GM13977 (cell line): ENCODE results near the gene ANKLE2.
A peak's percentile ranks its signal among the peaks of the same experiment; 100 is the strongest.

Experiments
- DNase-seq: peaks from one replicate; pipeline ENCODE4 v3.0.0; 2012; ENCODE audit warnings: low spot score
- in situ Hi-C: fragments of 300-500 bp; cut with MboI; formaldehyde crosslinking; loops from one replicate; pipeline ENCODE4 v1.12.0; 2022; ENCODE audit warnings: low sequenced_read_pairs, low pct_unique_long_range_greater_than_20kb, mixed read lengths, inconsistent platforms; ENCODE audit not compliant: unreplicated experiment
- TF ChIP-seq, protein P1 (sequence below): IDR thresholded peaks from 2 replicates; pipeline ENCODE4 v1.5.1; 2012; ENCODE audit warnings: mild to moderate bottlenecking, control low read depth; ENCODE audit not compliant: insufficient read depth; ENCODE audit errors: extremely low read depth, missing control alignments

ANKLE2 gene

GRCh38 chr12:132774159-132774558 is 12.5 kb upstream of the ANKLE2 start:
- DNase-seq: no peak
- TF ChIP-seq, protein P1, sequence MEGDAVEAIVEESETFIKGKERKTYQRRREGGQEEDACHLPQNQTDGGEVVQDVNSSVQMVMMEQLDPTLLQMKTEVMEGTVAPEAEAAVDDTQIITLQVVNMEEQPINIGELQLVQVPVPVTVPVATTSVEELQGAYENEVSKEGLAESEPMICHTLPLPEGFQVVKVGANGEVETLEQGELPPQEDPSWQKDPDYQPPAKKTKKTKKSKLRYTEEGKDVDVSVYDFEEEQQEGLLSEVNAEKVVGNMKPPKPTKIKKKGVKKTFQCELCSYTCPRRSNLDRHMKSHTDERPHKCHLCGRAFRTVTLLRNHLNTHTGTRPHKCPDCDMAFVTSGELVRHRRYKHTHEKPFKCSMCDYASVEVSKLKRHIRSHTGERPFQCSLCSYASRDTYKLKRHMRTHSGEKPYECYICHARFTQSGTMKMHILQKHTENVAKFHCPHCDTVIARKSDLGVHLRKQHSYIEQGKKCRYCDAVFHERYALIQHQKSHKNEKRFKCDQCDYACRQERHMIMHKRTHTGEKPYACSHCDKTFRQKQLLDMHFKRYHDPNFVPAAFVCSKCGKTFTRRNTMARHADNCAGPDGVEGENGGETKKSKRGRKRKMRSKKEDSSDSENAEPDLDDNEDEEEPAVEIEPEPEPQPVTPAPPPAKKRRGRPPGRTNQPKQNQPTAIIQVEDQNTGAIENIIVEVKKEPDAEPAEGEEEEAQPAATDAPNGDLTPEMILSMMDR: no peak
- in situ Hi-C loops: no loop called here

DNA sequence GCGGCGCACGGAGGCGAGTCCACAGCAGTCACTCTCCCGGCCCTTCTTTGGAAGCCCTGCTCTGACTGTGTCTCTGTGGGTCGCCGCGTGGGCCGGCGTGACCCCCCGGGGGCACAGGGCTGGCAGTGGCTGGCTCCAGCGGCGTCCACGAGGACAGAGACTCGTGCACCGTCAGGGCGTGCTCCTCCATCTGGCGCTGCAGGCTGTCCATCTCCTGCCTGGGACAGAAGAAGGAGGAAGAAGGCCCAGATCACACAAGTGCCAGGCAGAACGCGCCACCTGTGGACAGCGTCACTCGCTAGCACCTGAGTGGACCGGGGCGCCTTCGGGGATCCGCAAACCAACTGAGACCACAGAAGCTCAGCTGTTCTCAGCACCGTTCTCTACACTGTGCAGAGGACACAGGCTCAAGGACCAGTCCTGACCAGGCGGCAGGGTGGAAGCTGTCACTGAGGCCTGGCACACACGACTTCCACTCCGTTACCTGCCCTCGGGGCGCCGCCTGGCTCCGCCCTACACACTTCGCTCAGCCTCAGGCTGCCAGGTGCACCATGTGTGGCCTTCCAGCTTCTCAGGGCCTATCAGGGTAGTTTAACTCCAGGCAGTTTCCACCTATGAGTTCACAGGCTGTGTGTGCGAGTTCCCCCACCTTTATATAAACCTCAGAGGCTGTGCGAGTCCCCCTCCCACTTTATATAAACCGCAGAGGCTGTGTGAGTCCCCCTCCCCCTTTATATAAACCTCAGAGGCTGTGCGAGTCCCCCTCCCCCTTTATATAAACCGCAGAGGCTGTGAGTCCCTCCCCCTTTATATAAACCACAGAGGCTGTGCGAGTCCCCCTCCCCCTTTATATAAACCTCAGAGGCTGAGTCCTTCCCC is 11.7 kb upstream of the ANKLE2 start:
- TF ChIP-seq, protein P1: no peak
- in situ Hi-C loops: no loop called here
- no peak for DNase-seq

- DNase-seq: peak; percentile 68
- in situ Hi-C loops: no loop called here
- TF ChIP-seq, protein P1: no peak
Observed at GRCh38 chr12:132772606-132773005, 11.0 kb upstream of the ANKLE2 start.

DNA sequence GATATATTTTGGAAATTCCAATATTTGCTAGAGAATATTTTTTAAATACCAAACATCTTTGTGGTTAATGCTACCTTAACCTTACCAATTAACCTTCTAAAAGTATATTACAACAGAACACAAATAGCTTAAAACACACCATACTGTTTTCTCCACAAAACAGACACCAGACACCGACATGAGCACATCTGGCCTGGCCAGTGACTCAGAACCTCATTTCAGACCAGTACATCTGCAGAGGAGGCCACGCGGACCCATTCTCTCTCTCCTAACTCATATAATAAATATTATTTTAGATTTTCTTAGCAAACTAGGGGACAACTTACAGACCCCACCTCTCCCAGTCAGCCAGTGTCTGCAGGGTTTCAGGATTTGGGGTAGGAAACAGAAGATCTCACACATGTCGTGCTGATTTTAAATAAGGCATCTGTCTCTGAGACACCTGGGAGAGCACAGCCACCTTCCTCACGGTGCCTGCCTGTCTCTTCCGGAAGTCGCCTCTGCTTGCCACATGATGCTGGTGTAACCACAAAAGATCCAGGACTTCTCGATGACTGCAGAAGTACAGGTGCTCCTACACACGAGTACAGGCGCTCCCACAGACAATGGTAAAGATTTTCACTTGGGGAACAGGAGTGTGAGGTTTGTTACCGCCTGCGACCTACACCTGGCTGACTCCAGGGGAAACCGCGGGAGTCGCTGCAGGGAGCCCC is 9.7 kb upstream of the ANKLE2 start:
- peak; percentile 59 for DNase-seq
- in situ Hi-C loops: no loop called here

GRCh38 chr12:132766380-132767085 is 4.9 kb upstream of the ANKLE2 start:
- no peak for DNase-seq
- in situ Hi-C loops: no loop called here
- TF ChIP-seq, protein P1: no peak

More for the DNA sequence above, 9.7 kb upstream of the ANKLE2 start:
- TF ChIP-seq, protein P1: no peak

DNA sequence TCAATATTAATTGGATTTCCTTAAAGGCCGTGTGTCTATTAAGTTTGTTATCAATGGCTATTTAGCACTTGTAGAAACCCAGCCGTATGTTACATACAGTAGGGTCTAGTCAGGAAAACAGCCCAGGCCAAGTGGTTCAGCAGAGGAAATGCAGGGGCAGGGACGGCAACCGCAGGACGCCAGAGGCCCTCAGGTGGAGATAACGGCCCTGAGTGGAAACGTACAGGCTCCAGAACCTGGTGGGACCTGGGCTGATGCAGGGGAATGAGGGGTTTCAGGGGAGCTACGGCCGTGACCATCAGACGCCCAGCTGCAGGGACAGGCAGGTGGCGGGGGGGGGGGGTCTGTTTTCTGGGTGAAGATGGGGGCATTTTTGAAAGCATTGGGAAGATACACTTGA is 3.7 kb upstream of the ANKLE2 start:
- DNase-seq: no peak
- TF ChIP-seq, protein P1: no peak

More for the DNA sequence above, 3.7 kb upstream of the ANKLE2 start:
- in situ Hi-C loops: no loop called here
